Measurements from ENCODE around the gene MET. TPM values are rescaled to one million over a fixed set of nuclear protein-coding genes. Genes with fewer than 3 reads are reported as not detected.
A peak's percentile ranks its signal among the peaks of the same experiment; 100 is the strongest.

Gene MET
- total and polyA plus RNA-seq, 2 of the 8 experiments (the other 6 are each of a cell fraction or from before 2014, with no cell fraction given) = 3.5 to 12.9 TPM

DNA sequence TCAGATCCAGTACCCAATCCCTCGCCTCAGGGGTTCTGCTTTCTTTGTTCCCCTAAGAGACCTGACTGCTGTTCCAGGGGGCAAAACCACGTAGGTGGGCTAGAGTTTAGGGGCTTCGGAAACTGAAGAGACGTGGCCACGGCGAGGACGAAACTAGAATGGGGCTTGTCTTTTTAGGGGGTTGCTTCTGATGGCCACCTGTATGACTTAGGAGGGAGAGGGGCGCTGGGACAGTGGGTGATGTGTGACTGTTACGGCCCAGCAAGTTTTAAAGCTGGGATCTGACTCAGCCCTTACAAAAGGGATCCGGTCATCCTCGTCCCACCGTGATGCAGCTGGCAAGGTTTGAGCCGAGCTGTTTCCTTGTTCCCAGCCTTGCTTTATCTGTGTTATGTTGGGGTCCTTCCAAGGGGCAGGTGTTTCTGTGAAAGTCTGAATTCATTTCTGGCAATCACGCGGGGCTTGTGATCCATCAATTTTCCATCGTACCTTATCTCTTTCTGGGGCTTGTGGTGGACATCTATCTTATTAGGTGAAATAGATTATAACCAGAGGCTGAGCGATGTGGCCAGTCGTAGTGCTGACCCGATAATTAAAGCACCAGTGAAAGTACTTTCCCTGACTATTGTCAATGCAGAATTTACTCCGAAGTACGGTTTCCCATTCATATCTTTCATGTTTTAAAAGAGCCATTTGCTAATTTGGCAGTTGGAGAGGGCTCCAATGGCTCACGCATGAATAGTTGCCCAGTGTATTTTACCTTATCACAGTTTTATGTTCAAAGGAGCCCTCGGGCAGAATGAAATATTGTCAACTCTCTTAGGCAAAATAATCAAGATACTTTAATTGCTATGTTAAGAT lies 830 bp downstream of the MET start (continued):
- TF ChIP-seq ASH2L (IDR thresholded peaks at IDR 0.05; ENCODE audit: low read length) = peak; percentile 45
- no peak for TF ChIP-seq KDM1A (IDR thresholded peaks at IDR 0.05; ENCODE audit: borderline replicate concordance, low read length)
- no peak for TF ChIP-seq SRF (IDR thresholded peaks at IDR 0.05; ENCODE audit: low read depth, low read length)
- TF ChIP-seq SUZ12 (IDR thresholded peaks at IDR 0.05; ENCODE audit: low read length) = 0 out of 2 replicates have a peak, but pooled peaks have one; percentile 19
- TF ChIP-seq EZH2 (IDR thresholded peaks at IDR 0.05; ENCODE audit: low read depth, low read length, severe bottlenecking) = peak; percentile 24
- TF ChIP-seq ZNF274 (IDR thresholded peaks at IDR 0.05; ENCODE audit: borderline replicate concordance, extremely low read depth, low read length) = no peak
